Osteoblast (primary cell): ENCODE data around the gene DYNLRB1. TPM values are rescaled to one million over a fixed set of nuclear protein-coding genes. Genes with fewer than 3 reads are reported as not detected.

Source experiments
- DNase-seq: peaks from one replicate; pipeline ENCODE4 v3.0.0; 2011; ENCODE audit warnings: low spot score, mixed read lengths; ENCODE audit not compliant: insufficient read length; ENCODE audit errors: missing footprints
- H2AFZ ChIP-seq: 2 replicates; pipeline ENCODE4 v1.6.0; 2011; ENCODE audit warnings: mild to moderate bottlenecking, low read length
- H3K27ac ChIP-seq: 2 replicates; pipeline ENCODE4 v1.5.1; 2011; ENCODE audit warnings: mild to moderate bottlenecking, low read depth, low read length, moderate library complexity
- H3K27me3 ChIP-seq: 2 replicates; pipeline ENCODE4 v1.6.0; 2012; ENCODE audit warnings: mild to moderate bottlenecking, control low read depth, inconsistent platforms, low read length, moderate library complexity; ENCODE audit not compliant: insufficient read depth
- H3K36me3 ChIP-seq: 2 replicates; pipeline ENCODE4 v1.5.1; 2011; ENCODE audit warnings: mild to moderate bottlenecking, low read length, control low read depth, moderate library complexity; ENCODE audit not compliant: insufficient read depth
- H3K4me1 ChIP-seq: 2 replicates; pipeline ENCODE4 v1.5.1; 2011; ENCODE audit warnings: mild to moderate bottlenecking, low read length, control low read depth, moderate library complexity; ENCODE audit not compliant: insufficient read depth
- H3K4me2 ChIP-seq: 2 replicates; pipeline ENCODE4 v1.6.0; 2011; ENCODE audit warnings: mild to moderate bottlenecking, low read length; ENCODE audit not compliant: insufficient read depth
- H3K4me3 ChIP-seq: fragments of 200-600 bp; sonication (generic); 3 replicates; pipeline ENCODE4 v1.5.1; 2012; ENCODE audit warnings: mild to moderate bottlenecking, low read length, inconsistent platforms; ENCODE audit not compliant: insufficient read depth
- H3K79me2 ChIP-seq: 2 replicates; pipeline ENCODE4 v1.6.0; 2012; ENCODE audit warnings: mild to moderate bottlenecking, low read length, control low read depth, inconsistent platforms; ENCODE audit not compliant: insufficient read depth
- H3K9me3 ChIP-seq: 2 replicates; pipeline ENCODE4 v1.5.1; 2011; ENCODE audit warnings: low read depth, low read length, control low read depth
- H4K20me1 ChIP-seq: 2 replicates; pipeline ENCODE4 v1.6.0; 2012; ENCODE audit warnings: mild to moderate bottlenecking, low read length, control low read depth; ENCODE audit not compliant: insufficient read depth
- CTCF ChIP-seq: IDR thresholded peaks from 2 replicates; pipeline ENCODE4 v1.5.1; 2011; ENCODE audit warnings: mild to moderate bottlenecking, low read depth, low read length, moderate library complexity; ENCODE audit errors: extremely low read depth
- total RNA-seq: library from RNA; depleted of rRNA; stranded (reverse); fragments of >200 nt; gene quantifications from 2 replicates; pipeline ENCODE4 v1.2.3, GENCODE V29; 2012

The DYNLRB1 gene
- total RNA-seq, 1 donor, result 51.0 TPM

- no peak overlapping the region for H3K4me3 ChIP-seq
- H4K20me1 ChIP-seq, result peaks cover 4% of the 10 kb centered on the region
- no peak for DNase-seq
- peaks cover 51% of the 10 kb centered on the region for H3K36me3 ChIP-seq
- no peak overlapping the region for H3K4me2 ChIP-seq
- TF ChIP-seq CTCF, result no peak
- H3K27ac ChIP-seq, result no peak overlapping the region
- H2AFZ ChIP-seq, result no peak overlapping the region
- no peaks in the 10 kb centered on the region for H3K4me1 ChIP-seq
- H3K9me3 ChIP-seq, result no peaks in the 10 kb centered on the region
- peaks cover 10% of the 10 kb centered on the region for H3K79me2 ChIP-seq
- no peaks in the 10 kb centered on the region for H3K27me3 ChIP-seq
Observed at GRCh38 chr20:34506480-34506879, 9.7 kb upstream of the DYNLRB1 start.

GRCh38 chr20:34507702-34508413 lies 8.4 kb upstream of the DYNLRB1 start:
- no peak for TF ChIP-seq CTCF

GRCh38 chr20:34510575-34510974 lies 5.6 kb upstream of the DYNLRB1 start:
- Histone ChIP-seq H3K27ac (no peak overlapping the region), H3K9me3 (no peaks in the 10 kb centered on the region), H3K4me2 (no peak overlapping the region), H3K4me1 (peaks cover 7% of the 10 kb centered on the region), H2AFZ (no peak overlapping the region), H3K36me3 (peaks cover 49% of the 10 kb centered on the region), H4K20me1 (peaks cover 4% of the 10 kb centered on the region), H3K27me3 (no peaks in the 10 kb centered on the region), H3K4me3 (no peak overlapping the region), H3K79me2 (peaks cover 7% of the 10 kb centered on the region)
- DNase-seq, result no peak
- no peak for TF ChIP-seq CTCF

More at GRCh38 chr20:34507702-34508413, 8.4 kb upstream of the DYNLRB1 start:
- Histone ChIP-seq H3K4me3 (no peak overlapping the region), H3K4me2 (no peak overlapping the region), H3K36me3 (peaks cover 61% of the 10 kb centered on the region), H2AFZ (no peak overlapping the region), H3K79me2 (peaks cover 10% of the 10 kb centered on the region), H3K4me1 (no peaks in the 10 kb centered on the region), H3K9me3 (no peaks in the 10 kb centered on the region), H4K20me1 (peaks cover 4% of the 10 kb centered on the region), H3K27ac (no peak overlapping the region), H3K27me3 (no peaks in the 10 kb centered on the region)
- no peak for DNase-seq

- Histone ChIP-seq H3K27ac (no peak overlapping the region), H3K79me2 (peaks cover 10% of the 10 kb centered on the region)
- no peak for TF ChIP-seq CTCF
Observed at GRCh38 chr20:34511891-34512265, 4.3 kb upstream of the DYNLRB1 start.

More at GRCh38 chr20:34511891-34512265, 4.3 kb upstream of the DYNLRB1 start:
- Histone ChIP-seq H3K4me3 (no peak overlapping the region), H4K20me1 (no peaks in the 10 kb centered on the region), H3K4me2 (no peak overlapping the region), H3K9me3 (no peaks in the 10 kb centered on the region), H3K4me1 (peaks cover 11% of the 10 kb centered on the region), H3K36me3 (peaks cover 37% of the 10 kb centered on the region), H3K27me3 (no peaks in the 10 kb centered on the region), H2AFZ (no peak overlapping the region)
- DNase-seq, result no peak
